ENCODE data around the gene R3HDM4. TPM values are rescaled to one million over a fixed set of nuclear protein-coding genes. Genes with fewer than 3 reads are reported as not detected.
"Not testable (repeated sequence)": the region's sequence is repeated elsewhere in the genome, so short reads cannot be mapped to it uniquely, and the experiment has no call there.

Gene R3HDM4
- total RNA-seq, 5 donors from 2014 or later (not counting 1 experiment from before 2014, with no cell fraction given): 190 to 252 (median 220) TPM

DNA sequence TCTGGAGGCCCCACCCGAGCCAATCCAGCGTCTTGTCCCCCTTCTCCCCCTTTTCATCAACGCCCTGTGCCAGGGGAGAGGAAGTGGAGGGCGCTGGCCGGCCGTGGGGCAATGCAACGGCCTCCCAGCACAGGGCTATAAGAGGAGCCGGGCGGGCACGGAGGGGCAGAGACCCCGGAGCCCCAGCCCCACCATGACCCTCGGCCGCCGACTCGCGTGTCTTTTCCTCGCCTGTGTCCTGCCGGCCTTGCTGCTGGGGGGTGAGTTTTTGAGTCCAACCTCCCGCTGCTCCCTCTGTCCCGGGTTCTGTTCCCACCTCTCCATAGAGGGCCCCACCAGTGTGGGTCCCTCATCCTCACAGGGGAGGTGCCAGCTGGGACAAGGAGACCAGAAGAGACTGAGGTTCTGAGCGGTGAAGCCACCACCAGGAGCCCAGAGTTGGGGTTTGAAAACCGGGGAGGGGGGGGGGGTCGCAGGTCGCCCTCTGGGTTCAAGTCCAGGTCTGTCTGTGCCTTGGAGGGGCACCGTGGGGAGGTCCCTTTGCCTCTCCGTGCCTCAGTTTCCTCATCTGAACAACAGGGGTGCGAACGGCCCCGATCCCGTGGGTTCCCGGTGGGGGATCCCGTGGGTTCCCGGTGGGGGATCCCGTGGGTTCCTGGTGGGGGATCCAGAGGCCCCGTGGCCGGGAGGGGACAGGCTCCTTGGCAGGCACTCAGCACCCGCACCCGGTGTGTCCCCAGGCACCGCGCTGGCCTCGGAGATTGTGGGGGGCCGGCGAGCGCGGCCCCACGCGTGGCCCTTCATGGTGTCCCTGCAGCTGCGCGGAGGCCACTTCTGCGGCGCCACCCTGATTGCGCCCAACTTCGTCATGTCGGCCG lies 60.6 kb downstream of the R3HDM4 start, which contains the start of gene ELANE:
TSS of gene ELANE (plus strand) at position 168 of the 878 bp plus-strand sequence. CDS start at position 194, 26 bp downstream.
- Mint-ChIP-seq H3K4me1 (peaks cover 0 to 2% (median 0%) of the 10 kb centered on the region in 3 donors), H3K4me3 (no peak within 1 kb of the TSS), H3K36me3 (no peaks in the 10 kb centered on the region), H3K27me3 (peaks cover 11 to 36% of the 10 kb centered on the region in 2 donors), H3K27ac (no peak within 1 kb of the TSS), H3K9me3 (no peaks in the 10 kb centered on the region)
- H3K9me3 ChIP-seq: no peaks in the 10 kb centered on the region
- ChIA-PET POLR2A (no interaction called here), CTCF (no interaction called here)
- H3K4me1 ChIP-seq (ENCODE audit: control insufficient read depth in 1 of 2, extremely low read depth in 1 of 2, insufficient read depth in 2 of 2, low read length in 2 of 2): peaks cover 0 to 3% of the 10 kb centered on the region in 2 experiments
- DNase-seq (no peak), ATAC-seq (replicated peaks in 1 of 4) (no peak)
- no peak within 1 kb of the TSS for H3K27ac ChIP-seq (ENCODE audit: low read length)
- no peak within 1 kb of the TSS for H3K4me3 ChIP-seq (ENCODE audit: control insufficient read depth in 1 of 2, extremely low read depth in 1 of 2, low read length in 1 of 2)
- WGBS (ENCODE audit: insufficient coverage): 71% methylated on average over 22 of the region's 55 CpGs
- H3K27me3 ChIP-seq (replicated peaks in 1 of 2; ENCODE audit: control insufficient read depth in 2 of 2, extremely low read depth in 1 of 2, insufficient read depth in 2 of 2, low read length in 1 of 2): peaks cover 0 to 78% of the 10 kb centered on the region in 2 experiments
- no peaks in the 10 kb centered on the region for H3K36me3 ChIP-seq (ENCODE audit: control insufficient read depth in 2 of 2, extremely low read depth in 1 of 2, insufficient read depth in 1 of 2, low read length in 1 of 2)

DNA sequence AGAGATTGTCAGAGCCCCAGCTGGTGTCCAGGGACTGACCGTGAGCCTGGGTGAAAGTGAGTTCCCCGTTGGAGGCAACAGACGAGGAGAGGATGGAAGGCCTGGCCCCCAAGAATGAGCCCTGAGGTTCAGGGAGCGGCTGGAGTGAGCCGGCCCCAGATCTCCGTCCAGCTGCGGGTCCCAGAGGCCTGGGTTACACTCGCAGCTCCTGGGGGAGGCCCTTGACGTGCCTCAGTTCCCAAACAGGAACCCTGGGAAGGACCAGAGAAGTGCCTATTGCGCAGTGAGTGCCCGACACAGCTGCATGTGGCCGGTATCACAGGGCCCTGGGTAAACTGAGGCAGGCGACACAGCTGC lies 62.1 kb downstream of the R3HDM4 start:
- Mint-ChIP-seq H3K36me3 (no peaks in the 10 kb centered on the region), H3K4me3 (no peak overlapping the region), H3K27me3 (peaks cover 15 to 45% of the 10 kb centered on the region in 2 donors), H3K9me3 (no peaks in the 10 kb centered on the region), H3K4me1 (no peaks in the 10 kb centered on the region), H3K27ac (no peak overlapping the region)
- Histone ChIP-seq H3K9me3 (no peaks in the 10 kb centered on the region), H3K27ac (ENCODE audit: low read length) (no peak overlapping the region), H3K4me1 (ENCODE audit: control insufficient read depth in 1 of 2, extremely low read depth in 1 of 2, insufficient read depth in 2 of 2, low read length in 2 of 2) (peaks cover 0 to 3% of the 10 kb centered on the region in 2 experiments), H3K27me3 (replicated peaks in 1 of 2; ENCODE audit: control insufficient read depth in 2 of 2, extremely low read depth in 1 of 2, insufficient read depth in 2 of 2, low read length in 1 of 2) (peaks cover 0 to 89% of the 10 kb centered on the region in 2 experiments), H3K4me3 (ENCODE audit: control insufficient read depth in 1 of 2, extremely low read depth in 1 of 2, low read length in 1 of 2) (no peak overlapping the region), H3K36me3 (ENCODE audit: control insufficient read depth in 2 of 2, extremely low read depth in 1 of 2, insufficient read depth in 1 of 2, low read length in 1 of 2) (no peaks in the 10 kb centered on the region)
- ATAC-seq (replicated peaks in 1 of 4) (no peak), DNase-seq (no peak)
- 54% methylated on average over 13 of the region's 13 CpGs for WGBS (ENCODE audit: insufficient coverage)
- CTCF ChIA-PET: no interaction called here
- POLR2A ChIA-PET: no interaction called here

DNA sequence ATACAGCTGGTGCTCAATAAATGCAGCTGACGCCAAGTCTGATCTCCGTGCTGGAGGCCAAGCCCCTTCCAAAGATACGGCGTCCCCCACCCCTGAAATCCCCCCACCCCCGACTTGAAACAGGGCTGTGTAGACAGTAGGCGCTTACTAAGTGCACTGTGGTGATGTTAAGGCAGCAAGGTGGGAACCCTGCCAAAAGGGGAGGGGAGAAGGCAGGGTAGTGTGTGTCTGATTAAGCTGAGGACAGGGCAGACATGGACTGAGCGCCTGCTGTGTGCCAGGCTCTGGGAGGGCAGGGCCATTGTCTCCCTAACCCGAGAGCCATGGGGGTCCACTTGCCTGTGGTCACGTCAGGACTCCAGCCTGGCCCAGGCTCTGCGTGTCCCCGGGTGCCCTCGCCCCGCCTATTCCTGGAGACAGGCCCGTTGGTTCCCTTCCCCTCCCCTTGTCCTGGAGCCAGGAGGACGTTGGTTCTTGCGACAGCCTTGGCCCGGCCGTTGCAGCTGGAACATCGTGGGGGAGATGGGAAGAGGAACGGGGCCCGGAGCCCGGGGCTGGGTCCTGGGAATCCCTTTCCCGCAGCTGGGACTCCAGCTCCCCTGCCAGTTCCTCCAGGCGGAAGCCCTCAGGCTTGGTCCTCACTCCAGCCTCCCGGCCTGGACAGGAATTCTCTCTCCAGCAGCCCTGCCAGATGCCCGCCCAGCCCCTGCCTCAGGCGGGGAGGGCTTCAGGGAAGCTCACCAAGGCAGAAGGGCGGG lies 62.6 kb downstream of the R3HDM4 start:
- 33% methylated on average over 21 of the region's 28 CpGs for WGBS (ENCODE audit: insufficient coverage)
- Mint-ChIP-seq H3K9me3 (no peaks in the 10 kb centered on the region), H3K4me1 (no peaks in the 10 kb centered on the region), H3K36me3 (no peaks in the 10 kb centered on the region), H3K27me3 (peaks cover 19 to 49% of the 10 kb centered on the region in 2 donors), H3K4me3 (no peak overlapping the region), H3K27ac (no peak overlapping the region)
- Histone ChIP-seq H3K4me3 (ENCODE audit: control insufficient read depth in 1 of 2, extremely low read depth in 1 of 2, low read length in 1 of 2) (no peak overlapping the region), H3K4me1 (ENCODE audit: control insufficient read depth in 1 of 2, extremely low read depth in 1 of 2, insufficient read depth in 2 of 2, low read length in 2 of 2) (peaks cover 0 to 3% of the 10 kb centered on the region in 2 experiments), H3K9me3 (no peaks in the 10 kb centered on the region), H3K27ac (ENCODE audit: low read length) (no peak overlapping the region), H3K27me3 (replicated peaks in 1 of 2; ENCODE audit: control insufficient read depth in 2 of 2, extremely low read depth in 1 of 2, insufficient read depth in 2 of 2, low read length in 1 of 2) (peaks cover 0 to 88% of the 10 kb centered on the region in 2 experiments), H3K36me3 (ENCODE audit: control insufficient read depth in 2 of 2, extremely low read depth in 1 of 2, insufficient read depth in 1 of 2, low read length in 1 of 2) (no peaks in the 10 kb centered on the region)
- POLR2A ChIA-PET: no interaction called here
- ATAC-seq (replicated peaks in 1 of 4): no peak
- DNase-seq: no peak
- CTCF ChIA-PET: no interaction called here

DNA sequence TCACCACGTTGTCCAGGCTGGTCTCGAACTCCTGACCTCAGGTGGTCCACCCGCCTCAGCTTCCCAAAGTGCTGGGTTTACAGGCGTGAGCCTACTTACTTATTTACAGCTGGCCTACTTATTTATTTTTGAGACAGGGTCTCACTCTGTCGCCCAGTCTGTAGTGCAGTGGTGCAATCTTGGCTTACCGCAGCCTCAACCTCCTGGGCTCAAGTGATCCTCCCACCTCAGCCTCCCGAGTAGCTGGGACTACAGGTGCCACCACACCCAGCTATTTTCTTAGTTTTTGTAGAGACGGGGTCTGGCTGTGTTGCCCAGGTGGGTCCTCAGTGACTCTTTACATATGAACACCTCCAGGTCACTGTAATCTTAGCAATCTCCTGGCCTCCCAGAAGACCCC lies 63.8 kb downstream of the R3HDM4 start:
- H3K27ac Mint-ChIP-seq; ATAC-seq (replicated peaks in 1 of 4); H3K4me1 Mint-ChIP-seq; H3K4me1 ChIP-seq (ENCODE audit: control insufficient read depth in 1 of 2, extremely low read depth in 1 of 2, insufficient read depth in 2 of 2, low read length in 2 of 2); H3K27ac ChIP-seq (ENCODE audit: low read length); H3K4me3 Mint-ChIP-seq; H3K4me3 ChIP-seq (ENCODE audit: control insufficient read depth in 1 of 2, extremely low read depth in 1 of 2, low read length in 1 of 2); DNase-seq; H3K9me3 Mint-ChIP-seq; H3K36me3 Mint-ChIP-seq; H3K36me3 ChIP-seq (ENCODE audit: control insufficient read depth in 2 of 2, extremely low read depth in 1 of 2, insufficient read depth in 1 of 2, low read length in 1 of 2); H3K9me3 ChIP-seq; POLR2A ChIA-PET: not testable (repeated sequence)
- 83% methylated on average over 7 of the region's 8 CpGs for WGBS (ENCODE audit: insufficient coverage)
- CTCF ChIA-PET: interaction anchor here in 1 of 2 donors (0.7 kb wide), 1 partner anchor 88 kb away, joined by 3 read pairs; no protein-coding TSS in a partner anchor
- peaks cover 27 to 57% of the 10 kb centered on the region in 2 donors for H3K27me3 Mint-ChIP-seq
- H3K27me3 ChIP-seq (replicated peaks in 1 of 2; ENCODE audit: control insufficient read depth in 2 of 2, extremely low read depth in 1 of 2, insufficient read depth in 2 of 2, low read length in 1 of 2): peaks cover 0 to 90% of the 10 kb centered on the region in 2 experiments

DNA sequence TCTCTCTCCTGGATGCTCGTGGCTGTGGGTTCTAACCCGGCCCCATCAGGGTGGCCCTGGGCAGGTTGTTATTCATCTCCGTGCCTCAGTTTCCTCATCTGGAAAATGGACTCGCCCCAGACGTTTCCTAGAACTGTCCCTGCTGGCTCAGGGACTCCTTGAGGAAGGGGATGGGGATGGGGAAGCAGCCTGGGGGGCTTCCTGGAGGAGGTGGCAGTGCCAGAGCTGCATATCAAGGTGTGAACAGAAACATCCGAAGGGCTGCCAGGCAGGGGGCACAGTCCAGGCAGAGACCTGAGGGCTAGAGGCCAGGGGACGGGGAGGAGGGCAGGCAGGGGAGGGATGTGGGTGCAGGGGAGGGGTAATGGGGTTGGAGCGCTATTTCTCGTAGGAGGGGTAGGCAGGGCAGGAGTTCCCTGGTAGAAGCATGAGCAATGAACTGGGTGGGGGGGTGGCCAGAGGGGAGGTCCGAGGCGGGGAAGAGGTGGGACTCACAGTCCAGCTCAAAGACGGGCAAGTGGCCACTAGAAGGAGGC lies 64.6 kb downstream of the R3HDM4 start:
- H3K27me3 ChIP-seq (replicated peaks in 1 of 2; ENCODE audit: control insufficient read depth in 2 of 2, extremely low read depth in 1 of 2, insufficient read depth in 2 of 2, low read length in 1 of 2): peaks cover 0 to 91% of the 10 kb centered on the region in 2 experiments
- H3K4me1 ChIP-seq (ENCODE audit: control insufficient read depth in 1 of 2, extremely low read depth in 1 of 2, insufficient read depth in 2 of 2, low read length in 2 of 2): peaks cover 0 to 13% of the 10 kb centered on the region in 2 experiments
- 38% methylated on average over 12 of the region's 12 CpGs for WGBS (ENCODE audit: insufficient coverage)
- no peak overlapping the region for H3K27ac Mint-ChIP-seq
- H3K4me3 ChIP-seq (ENCODE audit: control insufficient read depth in 1 of 2, extremely low read depth in 1 of 2, low read length in 1 of 2): no peak overlapping the region
- POLR2A ChIA-PET: no interaction called here
- H3K27ac ChIP-seq (ENCODE audit: low read length): no peak overlapping the region
- H3K4me3 Mint-ChIP-seq: no peak overlapping the region
- ATAC-seq (replicated peaks in 1 of 4) (no peak), DNase-seq (no peak)
- no peaks in the 10 kb centered on the region for H3K36me3 ChIP-seq (ENCODE audit: control insufficient read depth in 2 of 2, extremely low read depth in 1 of 2, insufficient read depth in 1 of 2, low read length in 1 of 2)
- H3K4me1 Mint-ChIP-seq: peaks cover 3 to 7% (median 3%) of the 10 kb centered on the region in 3 donors
- H3K9me3 Mint-ChIP-seq: no peaks in the 10 kb centered on the region
- H3K9me3 ChIP-seq: no peaks in the 10 kb centered on the region
- H3K36me3 Mint-ChIP-seq: no peaks in the 10 kb centered on the region
- peaks cover 27 to 59% of the 10 kb centered on the region in 2 donors for H3K27me3 Mint-ChIP-seq
- CTCF ChIA-PET: no interaction called here

Data from T-cell (primary cell).